ENCODE data around the gene TSPAN11. TPM values are rescaled to one million over a fixed set of nuclear protein-coding genes. Genes with fewer than 3 reads are reported as not detected.

Gene TSPAN11
- total RNA-seq, 1 experiment from 2014 or later = not detected

DNA sequence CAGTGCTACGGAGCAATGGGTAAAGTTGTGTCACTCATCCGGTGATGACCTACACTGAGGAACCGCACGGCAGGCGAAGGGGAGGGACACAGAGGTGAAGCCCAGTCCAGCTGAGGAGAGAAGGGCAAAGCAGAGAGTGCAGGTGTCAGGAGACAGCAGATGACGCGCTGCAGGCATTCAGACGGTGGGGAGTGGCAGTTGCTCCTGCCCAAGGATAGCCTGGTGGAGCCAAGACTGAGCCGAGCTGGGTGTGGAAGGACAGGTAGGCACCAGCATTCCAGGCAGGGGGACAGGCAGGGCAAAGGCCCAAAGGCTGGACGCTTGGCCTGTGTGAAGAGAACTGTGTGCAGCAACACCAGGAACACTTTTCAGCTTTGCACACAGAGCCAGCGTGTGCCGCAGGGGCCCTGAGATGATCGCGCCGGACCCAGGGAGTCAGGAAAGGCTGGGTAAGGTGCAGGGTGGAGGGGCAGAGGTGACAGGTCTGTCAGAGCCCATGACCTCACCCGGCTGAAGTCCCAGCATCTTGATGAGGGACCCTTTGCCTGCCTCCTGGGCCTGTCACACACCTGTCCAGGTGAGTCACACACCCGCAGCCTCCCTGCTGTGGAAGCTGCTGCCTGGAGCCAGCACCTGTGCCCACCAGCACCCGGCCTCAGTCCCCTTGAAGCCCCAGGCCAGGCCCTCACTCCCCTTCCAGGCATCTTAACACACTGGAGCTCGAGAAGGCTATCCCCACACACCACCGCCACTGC, 48.4 kb downstream of the TSPAN11 start:
- no TSS peak for BruUV-seq (replicated peaks)
- H3K36me3 ChIP-seq (ENCODE audit: control insufficient read depth, insufficient read depth, low read length) = no peaks in the 10 kb centered on the region
- no peak overlapping the region for H3K27ac ChIP-seq (ENCODE audit: low read length)
- ATAC-seq = no peak
- no peaks in the 10 kb centered on the region for H3K4me1 ChIP-seq (ENCODE audit: control insufficient read depth, insufficient read depth, low read length)
- H3K9me3 ChIP-seq (ENCODE audit: control insufficient read depth, insufficient read depth, low read depth, low read length) = no peaks in the 10 kb centered on the region
- ChIA-PET CTCF (no interaction called here), POLR2A (no interaction called here)
- TF ChIP-seq SIN3A (IDR thresholded peaks at IDR 0.05; ENCODE audit: borderline replicate concordance, insufficient read depth, low read depth, low read length) (no peak), TCF7L2 (IDR thresholded peaks at IDR 0.05; ENCODE audit: low read depth, low read length) (no peak)
- in situ Hi-C loops (cut with HindIII; ENCODE audit: low pct_unique_long_range_greater_than_20kb, low sequenced_read_pairs) (no loop called here), intact Hi-C loops (cut with micrococcal nuclease; ENCODE audit: unreplicated experiment) (no loop called here)
- no peak for DNase-seq (ENCODE audit: low read depth, low spot score)
- H3K27me3 ChIP-seq (ENCODE audit: control insufficient read depth, insufficient read depth, low read length) = peaks cover 27% of the 10 kb centered on the region
- H3K4me3 ChIP-seq (ENCODE audit: low read depth in 2 of 2, low read length in 2 of 2) = no peak overlapping the region

DNA sequence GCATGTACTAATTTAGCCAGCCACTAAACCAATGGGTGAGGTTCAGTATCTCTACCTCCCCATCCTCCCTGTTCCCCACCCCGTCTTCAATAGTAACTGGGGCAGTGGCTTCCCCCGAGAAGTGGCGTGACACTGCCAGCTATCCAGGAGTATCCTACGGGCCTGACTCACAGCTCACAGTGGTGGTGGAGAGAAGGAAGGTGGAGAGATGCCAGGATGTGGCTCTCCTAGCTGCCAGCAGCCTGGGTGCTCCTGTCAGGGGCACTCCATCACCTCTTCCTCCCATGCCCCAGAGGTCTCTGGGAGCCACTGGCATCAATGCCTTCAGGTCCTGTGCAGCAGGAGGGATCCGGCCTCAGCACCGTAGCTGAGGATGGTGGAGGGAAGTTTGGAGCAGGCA, 49.0 kb downstream of the TSPAN11 start:
- TF ChIP-seq POLR2AphosphoS5 (IDR thresholded peaks at IDR 0.05; ENCODE audit: low read depth, low read length) = no peak
- TF ChIP-seq REST (IDR thresholded peaks at IDR 0.05; ENCODE audit: insufficient read depth in 1 of 2, low read depth in 2 of 2, low read length in 1 of 2) = no peak
- Histone ChIP-seq H3K4me3 (ENCODE audit: low read depth in 2 of 2, low read length in 2 of 2) (no peak overlapping the region), H3K4me1 (ENCODE audit: control insufficient read depth, insufficient read depth, low read length) (no peaks in the 10 kb centered on the region), H3K36me3 (ENCODE audit: control insufficient read depth, insufficient read depth, low read length) (no peaks in the 10 kb centered on the region), H3K27ac (ENCODE audit: low read length) (no peak overlapping the region), H3K9me3 (ENCODE audit: control insufficient read depth, insufficient read depth, low read depth, low read length) (no peaks in the 10 kb centered on the region), H3K27me3 (ENCODE audit: control insufficient read depth, insufficient read depth, low read length) (peaks cover 27% of the 10 kb centered on the region)
- BruUV-seq (replicated peaks) = no TSS peak
- intact Hi-C loops (cut with micrococcal nuclease; ENCODE audit: unreplicated experiment) = no loop called here
- in situ Hi-C loops (cut with HindIII; ENCODE audit: low pct_unique_long_range_greater_than_20kb, low sequenced_read_pairs) = no loop called here
- ChIA-PET POLR2A (no interaction called here), CTCF (no interaction called here)
- ATAC-seq (peak; percentile 23; the same call in 1 of the 2 replicates), DNase-seq (ENCODE audit: low read depth, low spot score) (no peak)

DNA sequence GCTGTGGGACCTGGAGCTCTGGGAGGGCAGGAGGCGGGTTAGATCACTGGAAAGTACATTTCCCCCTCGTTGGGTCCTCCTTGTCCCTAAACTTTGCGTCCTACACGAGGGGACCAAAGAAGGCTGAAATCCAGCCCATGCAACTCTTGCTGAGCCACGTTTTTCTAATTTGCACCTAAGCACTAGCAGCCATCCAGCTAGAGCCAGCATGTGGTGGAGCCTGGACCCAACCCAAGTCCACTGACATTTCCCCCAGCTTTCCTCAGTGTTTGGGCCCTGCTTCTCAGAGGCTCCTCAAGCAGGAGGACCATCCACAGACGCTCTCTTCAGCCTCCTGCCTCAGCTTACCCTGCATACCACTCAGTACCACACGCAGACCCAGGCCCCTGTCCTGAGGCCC, 49.7 kb downstream of the TSPAN11 start:
- CTCF ChIA-PET = no interaction called here
- H3K27me3 ChIP-seq (ENCODE audit: control insufficient read depth, insufficient read depth, low read length) = peaks cover 23% of the 10 kb centered on the region
- DNase-seq (ENCODE audit: low read depth, low spot score) (no peak), ATAC-seq (no peak)
- intact Hi-C loops (cut with micrococcal nuclease; ENCODE audit: unreplicated experiment) = no loop called here
- POLR2A ChIA-PET = no interaction called here
- H3K4me3 ChIP-seq (ENCODE audit: low read depth in 2 of 2, low read length in 2 of 2) = no peak overlapping the region
- TF ChIP-seq SIN3A (IDR thresholded peaks at IDR 0.05; ENCODE audit: borderline replicate concordance, insufficient read depth, low read depth, low read length) (no peak), REST (IDR thresholded peaks at IDR 0.05; ENCODE audit: insufficient read depth in 1 of 2, low read depth in 2 of 2, low read length in 1 of 2) (no peak), POLR2AphosphoS5 (IDR thresholded peaks at IDR 0.05; ENCODE audit: low read depth, low read length) (no peak), TCF7L2 (IDR thresholded peaks at IDR 0.05; ENCODE audit: low read depth, low read length) (no peak)
- TF ChIP-seq, protein P1, sequence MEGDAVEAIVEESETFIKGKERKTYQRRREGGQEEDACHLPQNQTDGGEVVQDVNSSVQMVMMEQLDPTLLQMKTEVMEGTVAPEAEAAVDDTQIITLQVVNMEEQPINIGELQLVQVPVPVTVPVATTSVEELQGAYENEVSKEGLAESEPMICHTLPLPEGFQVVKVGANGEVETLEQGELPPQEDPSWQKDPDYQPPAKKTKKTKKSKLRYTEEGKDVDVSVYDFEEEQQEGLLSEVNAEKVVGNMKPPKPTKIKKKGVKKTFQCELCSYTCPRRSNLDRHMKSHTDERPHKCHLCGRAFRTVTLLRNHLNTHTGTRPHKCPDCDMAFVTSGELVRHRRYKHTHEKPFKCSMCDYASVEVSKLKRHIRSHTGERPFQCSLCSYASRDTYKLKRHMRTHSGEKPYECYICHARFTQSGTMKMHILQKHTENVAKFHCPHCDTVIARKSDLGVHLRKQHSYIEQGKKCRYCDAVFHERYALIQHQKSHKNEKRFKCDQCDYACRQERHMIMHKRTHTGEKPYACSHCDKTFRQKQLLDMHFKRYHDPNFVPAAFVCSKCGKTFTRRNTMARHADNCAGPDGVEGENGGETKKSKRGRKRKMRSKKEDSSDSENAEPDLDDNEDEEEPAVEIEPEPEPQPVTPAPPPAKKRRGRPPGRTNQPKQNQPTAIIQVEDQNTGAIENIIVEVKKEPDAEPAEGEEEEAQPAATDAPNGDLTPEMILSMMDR (IDR thresholded peaks at IDR 0.05) = no peak
- no peak overlapping the region for H3K27ac ChIP-seq (ENCODE audit: low read length)
- in situ Hi-C loops (cut with HindIII; ENCODE audit: low pct_unique_long_range_greater_than_20kb, low sequenced_read_pairs) = no loop called here
- H3K9me3 ChIP-seq (ENCODE audit: control insufficient read depth, insufficient read depth, low read depth, low read length) = no peaks in the 10 kb centered on the region
- BruUV-seq (replicated peaks) = no TSS peak
- no peaks in the 10 kb centered on the region for H3K4me1 ChIP-seq (ENCODE audit: control insufficient read depth, insufficient read depth, low read length)
- H3K36me3 ChIP-seq (ENCODE audit: control insufficient read depth, insufficient read depth, low read length) = no peaks in the 10 kb centered on the region
